ENCODE results near the gene EIF3D.
A peak's percentile ranks its signal among the peaks of the same experiment; 100 is the strongest.

EIF3D gene, protein sequence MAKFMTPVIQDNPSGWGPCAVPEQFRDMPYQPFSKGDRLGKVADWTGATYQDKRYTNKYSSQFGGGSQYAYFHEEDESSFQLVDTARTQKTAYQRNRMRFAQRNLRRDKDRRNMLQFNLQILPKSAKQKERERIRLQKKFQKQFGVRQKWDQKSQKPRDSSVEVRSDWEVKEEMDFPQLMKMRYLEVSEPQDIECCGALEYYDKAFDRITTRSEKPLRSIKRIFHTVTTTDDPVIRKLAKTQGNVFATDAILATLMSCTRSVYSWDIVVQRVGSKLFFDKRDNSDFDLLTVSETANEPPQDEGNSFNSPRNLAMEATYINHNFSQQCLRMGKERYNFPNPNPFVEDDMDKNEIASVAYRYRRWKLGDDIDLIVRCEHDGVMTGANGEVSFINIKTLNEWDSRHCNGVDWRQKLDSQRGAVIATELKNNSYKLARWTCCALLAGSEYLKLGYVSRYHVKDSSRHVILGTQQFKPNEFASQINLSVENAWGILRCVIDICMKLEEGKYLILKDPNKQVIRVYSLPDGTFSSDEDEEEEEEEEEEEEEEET

GRCh38 chr22:36528795-36529751 lies at the start of gene EIF3D:
Gene EIF3D, minus strand, starts transcription at chr22:36529166. Its CDS starts 3,045 bp downstream, at chr22:36526121.
- DNase-seq, result peak; percentile 93 to 99

DNA sequence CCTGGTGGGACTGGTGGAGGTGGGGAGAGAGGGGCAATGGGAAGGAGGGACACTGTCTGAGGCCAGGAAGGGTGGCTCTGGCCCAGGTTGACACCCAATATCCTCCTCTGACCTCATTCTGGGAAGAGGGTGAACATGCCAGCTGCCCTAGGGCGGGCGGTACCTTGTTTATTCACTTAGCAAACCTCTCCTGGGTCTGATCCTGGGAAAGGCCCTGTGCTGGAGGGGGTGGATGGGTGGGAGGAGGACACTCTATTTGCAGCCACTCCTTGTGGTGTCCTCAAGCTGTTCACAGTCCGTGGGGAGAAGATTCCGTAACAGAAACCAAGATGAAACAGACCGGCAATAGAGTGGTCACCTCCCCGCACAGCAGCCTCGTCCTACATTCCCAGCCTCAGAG lies 49.7 kb upstream of the EIF3D start:
- no peak for DNase-seq

- DNase-seq, result no peak
These were observed 48.1 kb upstream of the EIF3D start for GRCh38 chr22:36577019-36577418.

- no peak for DNase-seq
These were observed 45.8 kb upstream of the EIF3D start for GRCh38 chr22:36574728-36575127.

GRCh38 chr22:36573815-36574363 lies 44.9 kb upstream of the EIF3D start:
- DNase-seq, result no peak

DNA sequence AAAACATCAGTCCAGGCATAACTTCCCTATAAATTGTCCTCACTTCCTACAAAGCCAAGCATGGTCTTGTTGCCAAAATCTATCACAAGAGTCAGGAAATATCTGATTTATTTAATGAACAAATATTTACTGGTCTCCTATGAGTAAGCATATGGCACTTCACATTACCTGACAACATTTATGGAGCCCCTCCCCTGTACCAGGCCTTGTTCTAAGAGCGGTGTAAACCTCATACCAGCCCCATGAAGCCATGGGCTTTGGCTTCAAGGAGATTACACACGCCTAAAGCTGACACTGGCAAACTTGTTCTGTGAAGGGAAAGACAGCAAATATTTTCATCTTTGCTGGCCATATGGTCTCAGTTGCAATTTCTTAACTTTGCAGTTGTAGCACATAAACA lies 43.0 kb upstream of the EIF3D start:
- DNase-seq, result no peak

DNA sequence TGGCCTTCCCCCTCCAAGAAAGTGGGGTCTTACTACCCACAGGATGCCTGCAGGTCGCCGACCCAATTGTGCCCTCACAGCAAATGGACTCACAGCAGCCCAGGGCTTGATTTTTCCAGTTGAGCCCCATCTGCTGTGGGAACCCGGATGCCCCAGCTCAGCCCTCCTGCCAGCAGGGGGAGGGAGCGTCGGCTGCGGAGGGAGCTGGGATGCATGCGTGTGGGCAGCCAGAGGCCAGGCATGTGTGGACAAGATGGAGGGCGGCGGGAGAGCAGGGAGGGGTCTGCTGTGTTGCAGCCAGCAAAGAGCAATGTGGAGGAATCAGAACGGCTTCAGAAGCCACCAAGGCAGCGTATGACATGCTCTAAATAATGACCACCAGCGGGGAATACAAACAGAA lies 41.0 kb upstream of the EIF3D start:
- DNase-seq, result no peak

DNA sequence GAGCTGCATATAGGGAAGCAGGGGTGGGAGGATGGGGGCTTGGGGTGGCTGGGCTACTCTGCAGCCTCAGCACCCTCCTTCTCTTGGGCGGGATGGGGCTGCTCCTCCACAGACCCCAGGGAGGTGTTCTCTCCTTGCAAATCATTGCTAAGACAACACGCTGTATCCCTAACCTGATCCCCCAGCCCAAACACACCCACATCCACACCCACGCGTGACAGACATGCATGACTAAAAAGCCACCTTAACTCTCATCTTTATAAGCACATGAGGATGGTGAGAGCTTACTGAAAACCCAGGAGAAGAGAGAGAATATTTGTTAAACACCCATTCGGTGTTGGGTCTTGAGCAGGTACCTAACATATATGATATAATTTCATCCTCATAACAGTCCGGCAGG lies 39.9 kb upstream of the EIF3D start:
- DNase-seq, result no peak

- DNase-seq, result no peak
These were observed 37.8 kb upstream of the EIF3D start for GRCh38 chr22:36566720-36567119.

GRCh38 chr22:36565686-36566085 lies 36.7 kb upstream of the EIF3D start:
- DNase-seq, result no peak

GRCh38 chr22:36565159-36565507 lies 36.2 kb upstream of the EIF3D start:
- no peak for DNase-seq

- DNase-seq, result no peak
These were observed 35.6 kb upstream of the EIF3D start for GRCh38 chr22:36564422-36565158.

GRCh38 chr22:36563898-36564297 lies 34.9 kb upstream of the EIF3D start:
- no peak for DNase-seq

- no peak for DNase-seq
These were observed 34.5 kb upstream of the EIF3D start for GRCh38 chr22:36563444-36563843.

GRCh38 chr22:36563001-36563400 lies 34.0 kb upstream of the EIF3D start:
- no peak for DNase-seq

DNA sequence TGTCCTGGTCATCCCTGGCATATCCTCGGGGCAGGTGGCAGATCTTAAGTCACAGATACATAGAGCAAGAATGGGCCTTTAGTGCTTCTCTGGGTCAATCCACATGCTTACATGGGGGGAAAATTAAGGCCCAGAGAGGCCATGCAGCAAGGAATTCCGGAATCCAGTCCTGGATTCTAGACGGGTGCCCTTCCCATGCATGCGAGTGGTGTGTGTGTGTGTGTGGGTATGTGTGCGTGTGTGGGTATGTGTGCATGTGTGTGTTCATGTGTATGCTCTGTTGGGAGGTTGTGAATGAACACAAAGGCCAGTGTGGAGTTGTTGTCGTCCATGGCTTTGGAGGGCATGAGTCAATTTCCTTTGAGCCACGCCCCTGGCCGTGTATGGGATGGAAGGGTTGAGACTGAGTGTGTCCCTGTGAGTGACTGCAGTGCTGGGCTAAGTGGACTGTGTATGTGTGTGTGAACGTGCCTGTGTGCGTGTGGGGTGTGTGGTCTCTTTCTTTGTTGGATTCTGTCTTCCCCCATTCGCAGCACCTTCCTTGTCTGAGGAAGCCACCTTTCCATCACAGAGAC lies 33.4 kb upstream of the EIF3D start:
- no peak for DNase-seq

GRCh38 chr22:36561291-36561811 lies 32.4 kb upstream of the EIF3D start:
- DNase-seq, result no peak

DNA sequence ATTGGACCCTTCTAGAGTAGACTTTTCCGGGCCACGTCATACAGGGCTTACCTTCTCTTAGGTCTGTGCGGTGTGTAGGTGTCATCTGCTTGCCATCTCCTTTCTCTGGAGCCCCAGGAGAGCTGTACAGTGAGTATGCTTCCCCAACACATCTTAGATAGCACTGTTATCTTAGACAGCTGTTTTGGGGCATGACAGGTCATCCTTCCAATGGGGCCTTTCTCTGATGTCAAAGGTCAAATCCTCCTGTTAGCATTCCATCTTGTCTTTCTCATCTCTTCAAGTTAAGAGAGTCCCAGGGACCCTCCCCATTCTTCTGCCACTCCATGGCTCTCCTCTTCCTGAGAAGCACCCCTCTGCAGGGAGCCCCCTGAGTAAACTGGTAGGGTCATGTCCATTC lies 31.0 kb upstream of the EIF3D start:
- no peak for DNase-seq

DNA sequence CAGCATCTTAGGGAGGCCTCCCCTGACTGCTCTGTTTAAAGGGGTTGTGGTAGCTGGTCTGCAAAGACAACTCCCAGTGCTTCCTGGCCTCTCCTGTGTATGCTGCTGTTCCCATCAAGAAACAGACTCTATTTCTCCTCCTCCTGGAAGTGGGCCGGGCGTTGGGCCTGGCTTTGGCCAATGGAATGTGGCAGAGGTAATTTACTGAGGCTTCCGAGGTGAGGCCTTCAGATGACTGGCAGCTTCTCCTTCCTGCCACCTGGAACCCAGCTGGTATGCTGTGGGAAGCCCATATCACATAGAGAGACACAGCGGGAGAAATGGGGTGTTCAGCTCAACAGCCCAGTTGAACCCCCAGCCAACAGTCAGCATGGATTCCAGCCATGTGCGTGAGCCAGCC lies 25.1 kb upstream of the EIF3D start:
- DNase-seq, result no peak

DNA sequence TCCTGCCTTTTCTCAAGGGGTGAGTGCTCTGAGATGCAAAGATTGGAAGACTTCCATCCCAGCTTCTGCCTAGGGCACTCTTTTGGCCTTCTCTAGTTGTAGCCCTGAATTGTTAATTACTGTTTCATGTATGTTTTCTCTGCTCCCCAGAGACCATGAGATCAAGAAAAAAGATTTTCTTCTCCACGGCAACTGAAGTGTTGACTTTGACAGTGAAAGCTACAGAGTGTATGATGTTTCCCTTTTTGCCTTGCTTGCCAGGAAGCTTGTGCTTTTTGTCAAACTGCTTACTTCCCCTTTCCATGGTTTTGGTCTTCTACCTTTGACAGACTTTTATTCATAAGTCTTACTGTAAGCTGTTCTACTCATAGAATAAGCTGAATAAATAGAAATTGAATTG lies 23.3 kb upstream of the EIF3D start:
- DNase-seq, result no peak

GRCh38 chr22:36550701-36551495 lies 21.9 kb upstream of the EIF3D start:
- DNase-seq, result no peak

All from stimulated activated CD4-positive, alpha-beta T cell treated with anti-CD3 and anti-CD28 coated beads, Interleukin-4, amount 100 ng/mL, for 4 hours (primary cell).